GM18508 (cell line): ENCODE measurements around the gene MED9.

ENCODE experiments used
- ATAC-seq: cut with Tn5 transposase; IDR thresholded peaks from one replicate; pipeline ENCODE4 v1.9.1; 2021; ENCODE audit warnings: moderate number of reproducible peaks; ENCODE audit not compliant: insufficient read depth, unreplicated experiment

Gene MED9

GRCh38 chr17:17528696-17529652 is 52.2 kb downstream of the MED9 start:
- ATAC-seq = no peak

- no peak for ATAC-seq
Measured at GRCh38 chr17:17531156-17531555, 54.4 kb downstream of the MED9 start.

- ATAC-seq = no peak
Measured at GRCh38 chr17:17532991-17533390, 56.2 kb downstream of the MED9 start.

GRCh38 chr17:17533901-17534441 is 57.2 kb downstream of the MED9 start:
- ATAC-seq = no peak

- ATAC-seq = no peak
Measured at GRCh38 chr17:17535957-17536356, 59.2 kb downstream of the MED9 start.

GRCh38 chr17:17536702-17537101 is 59.9 kb downstream of the MED9 start:
- ATAC-seq = no peak

- ATAC-seq = no peak
Measured at GRCh38 chr17:17537311-17538099, 60.7 kb downstream of the MED9 start.

- ATAC-seq = no peak
Measured at GRCh38 chr17:17538417-17539391, 61.9 kb downstream of the MED9 start.

- ATAC-seq = no peak
Measured at GRCh38 chr17:17539591-17539990, 62.8 kb downstream of the MED9 start.

GRCh38 chr17:17540278-17540906 is 63.6 kb downstream of the MED9 start:
- ATAC-seq = no peak

- no peak for ATAC-seq
Measured at GRCh38 chr17:17540935-17541639, 64.3 kb downstream of the MED9 start.

GRCh38 chr17:17541640-17542001 is 64.8 kb downstream of the MED9 start:
- ATAC-seq = no peak
